HCT116 (cell line): ENCODE measurements around the gene TSPAN14. TPM values are rescaled to one million over a fixed set of nuclear protein-coding genes. Genes with fewer than 3 reads are reported as not detected.
A peak's percentile ranks its signal among the peaks of the same experiment; 100 is the strongest.

Experiments used
- ATAC-seq: fragments of 200-7000 bp; cut with Tn5 transposase; 2 replicates; pipeline ENCODE4 v1.9.1; 2020; ENCODE audit warnings: mild to moderate bottlenecking, moderate library complexity
- BruUV-seq: library from RNA; stranded (reverse); fragments of 400-500 nt; replicated peaks from 2 replicates; lab custom pipeline; 2021; lab: Mats Ljungman, UMichigan
- CTCF ChIA-PET: fragments of 300-600 bp; sonication (Branson Sonifier 250); formaldehyde crosslinking; loops from one replicate; lab custom pipeline; 2021; ENCODE audit warnings: antibody characterized with exemption; lab: Charles Lee
- POLR2A ChIA-PET: fragments of 300-600, 350-600 bp; sonication (Branson Sonifier 250); formaldehyde crosslinking; loops from one replicate; lab custom pipeline; 2021; ENCODE audit warnings: antibody characterized with exemption; lab: Charles Lee
- RAD21 ChIA-PET, 2 experiments: fragments of 300-600 bp; sonication (Branson Sonifier 250); formaldehyde crosslinking; loops; one replicate each; lab custom pipeline; 2023; ENCODE audit warnings: low total read pairs in 2 of 2; ENCODE audit not compliant: uncharacterized antibody in 2 of 2, unreplicated experiment in 2 of 2, low non-redundant PET in 1 of 2; lab: Charles Lee
- DNase-seq: peaks from one replicate; pipeline ENCODE4 v3.0.0-alpha.2; 2010; ENCODE audit warnings: low read depth, low spot score
- H2AFZ ChIP-seq: fragments of 200-600 bp; shearing (Covaris generic), sonication (generic); 2 replicates; pipeline ENCODE4 v1.6.1; 2017; ENCODE audit warnings: low read depth, mixed run types, mixed read lengths, antibody characterized with exemption, low read length; ENCODE audit not compliant: poor library complexity, severe bottlenecking
- H3K27ac ChIP-seq: 2 replicates; pipeline ENCODE4 v1.5.1; 2012; ENCODE audit warnings: low read depth, low read length
- H3K27me3 ChIP-seq: fragments of 200-600 bp; sonication (generic); 2 replicates; pipeline ENCODE4 v1.6.1; 2016; ENCODE audit warnings: mixed run types, low read length, mixed read lengths; ENCODE audit not compliant: insufficient read depth
- H3K36me3 ChIP-seq, 2 experiments: fragments of 200-500 bp in 1 of 2; fragments of 200-600 bp in 1 of 2; sonication (Bioruptor generic) in 1 of 2; sonication (generic) in 1 of 2; 2 replicates each; pipeline versions ENCODE4 v1.5.1 to v1.6.1; 2014 to 2016; ENCODE audit warnings: low read length in 2 of 2, inconsistent platforms in 1 of 2, mixed read lengths in 1 of 2, mixed run types in 1 of 2; ENCODE audit not compliant: insufficient read depth in 2 of 2, control insufficient read depth in 1 of 2
- H3K4me1 ChIP-seq, 2 experiments: fragments of 200-600 bp in 1 of 2; sonication (generic) in 1 of 2; 2 replicates each; pipeline versions ENCODE4 v1.5.1 to v1.6.1; 2012 to 2017; ENCODE audit warnings: low read length in 2 of 2, inconsistent platforms in 1 of 2, mild to moderate bottlenecking in 1 of 2, mixed read lengths in 1 of 2, mixed run types in 1 of 2, moderate library complexity in 1 of 2; ENCODE audit not compliant: insufficient read depth in 2 of 2, control insufficient read depth in 1 of 2
- H3K4me2 ChIP-seq: fragments of 200-600 bp; sonication (generic); 2 replicates; pipeline ENCODE4 v1.6.1; 2017; ENCODE audit warnings: mixed run types, low read length, mixed read lengths
- H3K4me3 ChIP-seq, 2 experiments: fragments of 200-600 bp in 1 of 2; sonication (generic) in 1 of 2; replicated peaks in 1 of 2; 2 replicates each; pipeline ENCODE4 v1.5.1; 2011 to 2016; ENCODE audit warnings: low read length in 2 of 2, control low read depth in 1 of 2, low read depth in 1 of 2, mild to moderate bottlenecking in 1 of 2, mixed read lengths in 1 of 2, mixed run types in 1 of 2
- H3K79me2 ChIP-seq: fragments of 200-600 bp; sonication (generic); 2 replicates; pipeline ENCODE4 v1.6.1; 2017; ENCODE audit warnings: mild to moderate bottlenecking, mixed run types, low read length, moderate library complexity, mixed read lengths; ENCODE audit not compliant: insufficient read depth
- H3K9ac ChIP-seq: fragments of 200-600 bp; sonication (generic); 2 replicates; pipeline ENCODE4 v1.6.1; 2016; ENCODE audit warnings: low read length, mixed read lengths
- H3K9me2 ChIP-seq: fragments of 200-600 bp; sonication (generic), shearing (Covaris generic); 2 replicates; pipeline ENCODE4 v1.6.1; 2017; ENCODE audit warnings: mixed run types, mild to moderate bottlenecking, moderate library complexity; ENCODE audit not compliant: insufficient read depth
- H3K9me3 ChIP-seq, 2 experiments: fragments of 200-500 bp in 1 of 2; fragments of 200-600 bp in 1 of 2; sonication (Bioruptor generic) in 1 of 2; sonication (generic) in 1 of 2; 2 replicates each; pipeline ENCODE4 v1.6.1; 2014 to 2017; ENCODE audit warnings: low read length in 2 of 2, mixed read lengths in 2 of 2, inconsistent platforms in 1 of 2, low read depth in 1 of 2, mild to moderate bottlenecking in 1 of 2, mixed run types in 1 of 2, moderate library complexity in 1 of 2; ENCODE audit not compliant: control insufficient read depth in 1 of 2, insufficient read depth in 1 of 2
- H4K20me1 ChIP-seq: fragments of 200-600 bp; sonication (generic), shearing (Covaris generic); 2 replicates; pipeline ENCODE4 v1.6.1; 2017; ENCODE audit warnings: mixed run types, mild to moderate bottlenecking, moderate library complexity; ENCODE audit not compliant: insufficient read depth
- CEBPB ChIP-seq: IDR thresholded peaks from 2 replicates; pipeline ENCODE4 v1.6.1; 2012; ENCODE audit warnings: low read depth
- EGR1 ChIP-seq: IDR thresholded peaks from 2 replicates; pipeline ENCODE4 v1.6.1; 2012; ENCODE audit warnings: low read depth
- ELF1 ChIP-seq: IDR thresholded peaks from 2 replicates; pipeline ENCODE4 v1.6.1; 2012; ENCODE audit warnings: low read depth, borderline replicate concordance
- EZH2 ChIP-seq: fragments of 200-600 bp; sonication (generic); IDR thresholded peaks from 2 replicates; pipeline ENCODE4 v1.6.1; 2017; ENCODE audit warnings: antibody characterized with exemption, mixed run types
- JUND ChIP-seq: IDR thresholded peaks from 2 replicates; pipeline ENCODE4 v1.6.1; 2012
- POLR2A ChIP-seq: IDR thresholded peaks from 2 replicates; pipeline ENCODE4 v1.7.0; 2011; ENCODE audit warnings: borderline replicate concordance; ENCODE audit not compliant: insufficient read depth, insufficient read length; ENCODE audit errors: extremely low read depth
- POLR2AphosphoS5 ChIP-seq: IDR thresholded peaks from 2 replicates; pipeline ENCODE4 v1.6.1; 2011; ENCODE audit warnings: mild to moderate bottlenecking, low read depth, low read length, moderate library complexity
- SIN3A ChIP-seq: IDR thresholded peaks from 2 replicates; pipeline ENCODE4 v1.6.1; 2012; ENCODE audit warnings: low read depth
- SP1 ChIP-seq: IDR thresholded peaks from 2 replicates; pipeline ENCODE4 v1.6.1; 2012; ENCODE audit warnings: low read depth
- SRF ChIP-seq: IDR thresholded peaks from 2 replicates; pipeline ENCODE4 v1.6.1; 2012; ENCODE audit warnings: low read depth
- TCF7L2 ChIP-seq: IDR thresholded peaks from 2 replicates; pipeline ENCODE4 v1.7.0; 2011; ENCODE audit warnings: borderline replicate concordance, inconsistent platforms; ENCODE audit not compliant: insufficient read depth, insufficient read length; ENCODE audit errors: extremely low read depth
- ZNF274 ChIP-seq: fragments of 200-500 bp; sonication (Bioruptor generic); IDR thresholded peaks from 2 replicates; pipeline ENCODE4 v1.6.1; 2014; ENCODE audit warnings: mild to moderate bottlenecking, low read depth, low read length, inconsistent platforms
- intact Hi-C: fragments of 100-400 bp; cut with micrococcal nuclease; formaldehyde crosslinking; loops from 2 replicates; pipeline ENCODE4 v1.10.0; 2022
- total RNA-seq: library from RNA; stranded (reverse); gene quantifications from one replicate; pipeline ENCODE4 v1.2.1, GENCODE V29; 2021; ENCODE audit not compliant: unreplicated experiment
- TF ChIP-seq, protein P1 (sequence below): IDR thresholded peaks from 2 replicates; pipeline ENCODE4 v1.6.1; 2012
- TF ChIP-seq, protein P2 (sequence below): IDR thresholded peaks from 2 replicates; pipeline ENCODE4 v1.6.1; 2012
- TF ChIP-seq, protein P3 (sequence below): IDR thresholded peaks from 2 replicates; pipeline ENCODE4 v1.6.1; 2011; ENCODE audit warnings: mild to moderate bottlenecking, low read length, moderate library complexity; ENCODE audit not compliant: insufficient replicate concordance; ENCODE audit errors: extremely low read depth
- TF ChIP-seq, protein P4 (sequence below), 3 experiments: fragments of 200-600 bp in 1 of 3; sonication (generic) in 1 of 3; IDR thresholded peaks in 2 of 3; conservative IDR thresholded peaks in 1 of 3; 2 replicates each; pipeline ENCODE4 v1.5.1; 2012 to 2017; ENCODE audit warnings: low read depth in 2 of 3, low read length in 2 of 3, antibody characterized with exemption in 1 of 3, borderline replicate concordance in 1 of 3, control low read depth in 1 of 3, mild to moderate bottlenecking in 1 of 3, mixed read lengths in 1 of 3, mixed run types in 1 of 3, moderate library complexity in 1 of 3; ENCODE audit not compliant: insufficient read depth in 1 of 3

The TSPAN14 gene
- total RNA-seq, 1 experiment from 2014 or later = 86.8 TPM

DNA sequence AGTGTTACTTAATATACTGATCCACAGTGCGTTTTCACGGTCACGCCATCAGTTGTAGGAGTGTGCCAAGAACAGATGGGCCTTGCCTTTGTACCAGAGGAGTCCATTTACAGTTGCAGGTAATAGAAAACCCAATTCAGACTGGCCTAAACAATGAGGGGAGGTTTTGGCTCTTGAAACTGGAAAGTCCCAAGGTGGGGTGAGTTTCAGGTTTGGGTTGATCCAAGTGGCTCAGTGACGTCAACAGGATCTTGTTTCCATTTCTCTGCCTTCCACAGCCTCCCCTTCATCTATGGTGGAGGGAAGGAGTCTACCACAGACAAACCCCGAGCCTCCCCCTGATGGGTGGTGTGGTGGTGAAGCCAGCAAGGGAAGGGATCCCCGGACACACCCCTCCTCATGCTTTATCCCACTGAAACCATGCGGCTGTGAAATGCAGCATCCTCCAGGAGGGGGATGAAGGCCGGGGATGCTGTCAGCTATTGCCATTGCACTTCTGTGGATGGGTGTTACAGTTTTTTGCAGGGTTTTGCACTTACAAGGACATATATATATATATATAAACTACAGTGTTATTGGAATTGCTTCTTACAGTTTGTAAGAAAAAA is 68.8 kb downstream of the TSPAN14 start:
- RAD21 ChIA-PET = no interaction called here
- BruUV-seq = no TSS peak
- POLR2A ChIA-PET = no interaction called here

DNA sequence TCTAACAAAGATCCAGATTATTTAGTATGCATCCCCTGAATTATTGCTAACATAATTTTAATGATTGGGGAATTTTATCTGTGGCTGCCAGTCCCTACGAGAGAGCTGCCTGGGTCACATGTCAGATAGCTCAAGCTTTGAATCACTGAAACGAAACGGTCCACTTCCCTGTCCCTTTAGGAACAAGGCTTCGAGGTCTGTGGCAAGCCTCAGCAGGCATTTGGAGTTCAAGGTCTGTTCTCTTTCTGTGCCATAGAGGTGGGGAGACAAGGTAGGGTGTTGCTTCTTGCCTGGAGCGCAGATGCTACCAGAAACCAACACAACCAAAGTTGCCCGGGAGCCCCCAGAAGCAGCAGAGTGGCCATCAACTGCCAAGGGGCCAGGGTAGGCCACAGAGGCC is 69.7 kb downstream of the TSPAN14 start:
- Histone ChIP-seq H3K4me2 (no peak overlapping the region), H3K9me2 (no peaks in the 10 kb centered on the region), H3K36me3 (peaks cover 2 to 3% of the 10 kb centered on the region in 2 experiments; a peak in 2 of 4 replicates), H3K4me1 (no peaks in the 10 kb centered on the region), H3K79me2 (no peaks in the 10 kb centered on the region), H3K27ac (no peak overlapping the region), H3K27me3 (no peaks in the 10 kb centered on the region), H2AFZ (no peak overlapping the region), H3K4me3 (no peak overlapping the region), H3K9me3 (no peaks in the 10 kb centered on the region), H3K9ac (no peak overlapping the region), H4K20me1 (no peaks in the 10 kb centered on the region)
- ChIA-PET POLR2A (no interaction called here), RAD21 (no interaction called here), CTCF (no interaction called here)
- no TSS peak for BruUV-seq
- intact Hi-C loops = no loop called here
- no peak for TF ChIP-seq CEBPB
- TF ChIP-seq SP1 = no peak
- TF ChIP-seq, protein P1, sequence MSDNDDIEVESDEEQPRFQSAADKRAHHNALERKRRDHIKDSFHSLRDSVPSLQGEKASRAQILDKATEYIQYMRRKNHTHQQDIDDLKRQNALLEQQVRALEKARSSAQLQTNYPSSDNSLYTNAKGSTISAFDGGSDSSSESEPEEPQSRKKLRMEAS = no peak
- TF ChIP-seq POLR2A = no peak
- TF ChIP-seq, protein P2, sequence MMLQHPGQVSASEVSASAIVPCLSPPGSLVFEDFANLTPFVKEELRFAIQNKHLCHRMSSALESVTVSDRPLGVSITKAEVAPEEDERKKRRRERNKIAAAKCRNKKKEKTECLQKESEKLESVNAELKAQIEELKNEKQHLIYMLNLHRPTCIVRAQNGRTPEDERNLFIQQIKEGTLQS = no peak
- no peak for TF ChIP-seq TCF7L2
- no peak for TF ChIP-seq JUND
- no peak for TF ChIP-seq ELF1
- TF ChIP-seq SRF = no peak
- no peak for TF ChIP-seq SIN3A
- no peak for TF ChIP-seq EGR1
- TF ChIP-seq POLR2AphosphoS5 = no peak
- TF ChIP-seq, protein P3, sequence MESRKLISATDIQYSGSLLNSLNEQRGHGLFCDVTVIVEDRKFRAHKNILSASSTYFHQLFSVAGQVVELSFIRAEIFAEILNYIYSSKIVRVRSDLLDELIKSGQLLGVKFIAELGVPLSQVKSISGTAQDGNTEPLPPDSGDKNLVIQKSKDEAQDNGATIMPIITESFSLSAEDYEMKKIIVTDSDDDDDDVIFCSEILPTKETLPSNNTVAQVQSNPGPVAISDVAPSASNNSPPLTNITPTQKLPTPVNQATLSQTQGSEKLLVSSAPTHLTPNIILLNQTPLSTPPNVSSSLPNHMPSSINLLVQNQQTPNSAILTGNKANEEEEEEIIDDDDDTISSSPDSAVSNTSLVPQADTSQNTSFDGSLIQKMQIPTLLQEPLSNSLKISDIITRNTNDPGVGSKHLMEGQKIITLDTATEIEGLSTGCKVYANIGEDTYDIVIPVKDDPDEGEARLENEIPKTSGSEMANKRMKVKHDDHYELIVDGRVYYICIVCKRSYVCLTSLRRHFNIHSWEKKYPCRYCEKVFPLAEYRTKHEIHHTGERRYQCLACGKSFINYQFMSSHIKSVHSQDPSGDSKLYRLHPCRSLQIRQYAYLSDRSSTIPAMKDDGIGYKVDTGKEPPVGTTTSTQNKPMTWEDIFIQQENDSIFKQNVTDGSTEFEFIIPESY = no peak
- no peak for TF ChIP-seq ZNF274
- TF ChIP-seq, protein P4, sequence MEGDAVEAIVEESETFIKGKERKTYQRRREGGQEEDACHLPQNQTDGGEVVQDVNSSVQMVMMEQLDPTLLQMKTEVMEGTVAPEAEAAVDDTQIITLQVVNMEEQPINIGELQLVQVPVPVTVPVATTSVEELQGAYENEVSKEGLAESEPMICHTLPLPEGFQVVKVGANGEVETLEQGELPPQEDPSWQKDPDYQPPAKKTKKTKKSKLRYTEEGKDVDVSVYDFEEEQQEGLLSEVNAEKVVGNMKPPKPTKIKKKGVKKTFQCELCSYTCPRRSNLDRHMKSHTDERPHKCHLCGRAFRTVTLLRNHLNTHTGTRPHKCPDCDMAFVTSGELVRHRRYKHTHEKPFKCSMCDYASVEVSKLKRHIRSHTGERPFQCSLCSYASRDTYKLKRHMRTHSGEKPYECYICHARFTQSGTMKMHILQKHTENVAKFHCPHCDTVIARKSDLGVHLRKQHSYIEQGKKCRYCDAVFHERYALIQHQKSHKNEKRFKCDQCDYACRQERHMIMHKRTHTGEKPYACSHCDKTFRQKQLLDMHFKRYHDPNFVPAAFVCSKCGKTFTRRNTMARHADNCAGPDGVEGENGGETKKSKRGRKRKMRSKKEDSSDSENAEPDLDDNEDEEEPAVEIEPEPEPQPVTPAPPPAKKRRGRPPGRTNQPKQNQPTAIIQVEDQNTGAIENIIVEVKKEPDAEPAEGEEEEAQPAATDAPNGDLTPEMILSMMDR (IDR thresholded peaks at IDR 0.05 in 2 of 3, conservative IDR thresholded peaks at IDR 0.05 in 1 of 3; ENCODE audit: borderline replicate concordance in 1 of 3, insufficient read depth in 1 of 3, low read depth in 2 of 3, low read length in 2 of 3) = no peak
- no peak for TF ChIP-seq EZH2
- peak; percentile 10; the same call in 1 of the 2 replicates for ATAC-seq
- no peak for DNase-seq

More for the DNA sequence above, 68.8 kb downstream of the TSPAN14 start:
- Histone ChIP-seq H3K9me3 (no peaks in the 10 kb centered on the region), H3K9ac (no peak overlapping the region), H3K4me2 (no peak overlapping the region), H2AFZ (no peak overlapping the region), H4K20me1 (no peaks in the 10 kb centered on the region), H3K27me3 (no peaks in the 10 kb centered on the region), H3K36me3 (peaks cover 4 to 7% of the 10 kb centered on the region in 2 experiments; a peak in 2 of 4 replicates), H3K79me2 (no peaks in the 10 kb centered on the region), H3K4me3 (no peak overlapping the region), H3K4me1 (no peaks in the 10 kb centered on the region), H3K27ac (no peak overlapping the region), H3K9me2 (no peaks in the 10 kb centered on the region)
- no peak for DNase-seq
- peak; percentile 13; the same call in 1 of the 2 replicates for ATAC-seq
- CTCF ChIA-PET = no interaction called here
- intact Hi-C loops = no loop called here
- TF ChIP-seq ELF1 (no peak), POLR2AphosphoS5 (peak; percentile 25; the same call in 1 of the 2 replicates), CEBPB (no peak)
